Left ventricle myocardium superior (tissue), 1 donor: Measurements from ENCODE around the gene MYPN. TPM values are rescaled to one million over a fixed set of nuclear protein-coding genes. Genes with fewer than 3 reads are reported as not detected.
"Not testable (repeated sequence)": the region's sequence is repeated elsewhere in the genome, so short reads cannot be mapped to it uniquely, and the experiment has no call there.

Experiments
- ATAC-seq: fragments of 200-7000 bp; cut with Tn5 transposase; one replicate; pipeline ENCODE4 v1.9.1; 2020; ENCODE audit warnings: mild to moderate bottlenecking, moderate library complexity
- DNase-seq: peaks from one replicate; pipeline ENCODE4 v3.0.0-alpha.2; 2020
- intact Hi-C: fragments of 100-400 bp; cut with micrococcal nuclease; formaldehyde crosslinking; loops from one replicate; pipeline ENCODE4 v1.11.0; 2022
- long read RNA-seq: library from polyadenylated mRNA; unstranded; transcript quantifications from one replicate; pipeline ENCODE4 v2.0.0, GENCODE V29; 2021
- total RNA-seq: library from RNA; stranded (reverse); fragmentation: NEBNext Ultra II Directional; extraction: Animal tissue kit (Norgen Biotek cat#: 25700); gene quantifications from one replicate; pipeline ENCODE4 v1.2.1, GENCODE V29; 2021
- donor health status: DM: no; HTN: yes; CAD: no; lungs with severe emphysema.

MYPN gene
- 107 TPM for total RNA-seq
- long read RNA-seq, partial matches to known transcripts: 73 of 74 reads
- long read RNA-seq, other reads (novel, unspliced or antisense): 1 of 74 reads

- peak; percentile 45 for DNase-seq
- intact Hi-C loops: no loop called here
- peak; percentile 91 for ATAC-seq
These were observed at the start of gene MYPN for GRCh38 chr10:68109331-68109730. Gene MYPN (plus strand): TSS chr10:68109488. CDS start chr10:68121439, 11,951 bp downstream.

- intact Hi-C loops: no loop called here
- ATAC-seq (no peak), DNase-seq (no peak)
These were observed 42.3 kb upstream of the MYPN start for GRCh38 chr10:68067029-68067428.

- intact Hi-C loops: no loop called here
- DNase-seq: no peak
- no peak for ATAC-seq
These were observed 41.8 kb upstream of the MYPN start for GRCh38 chr10:68067508-68067907.

GRCh38 chr10:68073631-68074030, 35.7 kb upstream of the MYPN start:
- intact Hi-C loops: no loop called here
- DNase-seq (no peak), ATAC-seq (no peak)

GRCh38 chr10:68074031-68074774, 35.1 kb upstream of the MYPN start:
- no peak for DNase-seq
- intact Hi-C loops: no loop called here
- peak; percentile 61 for ATAC-seq

GRCh38 chr10:68074775-68075549, 34.3 kb upstream of the MYPN start, which contains the start of gene HERC4:
Gene HERC4 (minus strand): TSS chr10:68075283. CDS start chr10:68073108, 2,175 bp downstream.
- intact Hi-C loops: no loop called here
- ATAC-seq (peak; percentile 99), DNase-seq (peak; percentile 96)

- intact Hi-C loops: no loop called here
- no peak for DNase-seq
- ATAC-seq: no peak
These were observed 33.7 kb upstream of the MYPN start for GRCh38 chr10:68075550-68076004.

- ATAC-seq, DNase-seq, intact Hi-C loops: not testable (repeated sequence)
These were observed 33.2 kb upstream of the MYPN start for GRCh38 chr10:68076081-68076480.

- intact Hi-C loops: no loop called here
- DNase-seq: no peak
- no peak for ATAC-seq
These were observed 32.3 kb upstream of the MYPN start for GRCh38 chr10:68077026-68077425.

GRCh38 chr10:68079434-68079833, 29.9 kb upstream of the MYPN start:
- DNase-seq (no peak), ATAC-seq (no peak)
- intact Hi-C loops: no loop called here

GRCh38 chr10:68080853-68081431, 28.3 kb upstream of the MYPN start:
- no peak for ATAC-seq
- intact Hi-C loops: loop anchor here (5.0 kb wide), 1 partner anchor 76 kb away; no protein-coding TSS in a partner anchor
- DNase-seq: no peak

GRCh38 chr10:68081916-68082315, 27.4 kb upstream of the MYPN start:
- DNase-seq: no peak
- intact Hi-C loops: loop anchor here (5.0 kb wide), 1 partner anchor 75 kb away; no protein-coding TSS in a partner anchor

GRCh38 chr10:68082872-68083271, 26.4 kb upstream of the MYPN start:
- DNase-seq (no peak), ATAC-seq (peak; percentile 14)
- intact Hi-C loops: loop anchor here (5.0 kb wide), 1 partner anchor 74 kb away; no protein-coding TSS in a partner anchor

More at GRCh38 chr10:68081916-68082315, 27.4 kb upstream of the MYPN start:
- no peak for ATAC-seq

GRCh38 chr10:68083953-68084352, 25.3 kb upstream of the MYPN start:
- DNase-seq (no peak), ATAC-seq (no peak)
- intact Hi-C loops: loop anchor here (5.0 kb wide), 1 partner anchor 73 kb away; no protein-coding TSS in a partner anchor

GRCh38 chr10:68084469-68084868, 24.8 kb upstream of the MYPN start:
- DNase-seq: no peak
- intact Hi-C loops: loop anchor here (5.0 kb wide), 1 partner anchor 73 kb away; no protein-coding TSS in a partner anchor
- ATAC-seq: no peak

- no peak for DNase-seq
- no peak for ATAC-seq
These were observed 23.3 kb upstream of the MYPN start for GRCh38 chr10:68086011-68086410.

GRCh38 chr10:68086910-68087684, 22.2 kb upstream of the MYPN start:
- intact Hi-C loops: no loop called here
- ATAC-seq (no peak), DNase-seq (no peak)

More at GRCh38 chr10:68086011-68086410, 23.3 kb upstream of the MYPN start:
- intact Hi-C loops: no loop called here

- ATAC-seq: peak; percentile 93
These were observed 21.4 kb upstream of the MYPN start for GRCh38 chr10:68087685-68088401.

More at GRCh38 chr10:68087685-68088401, 21.4 kb upstream of the MYPN start:
- DNase-seq: peak; percentile 41
- intact Hi-C loops: no loop called here
